UCSD-AML1 (cell line): ENCODE measurements around the gene TRIM17.

Experiments used
- DNase-seq: peaks from one replicate; lab custom pipeline; 2025; ENCODE audit not compliant: unreplicated experiment; lab: John Stamatoyannopoulos, UW

The TRIM17 gene

GRCh38 chr1:228417483-228418203 lies 982 bp upstream of the TRIM17 start:
- no peak for DNase-seq

- no peak for DNase-seq
Observed at GRCh38 chr1:228417061-228417460, 400 bp upstream of the TRIM17 start.

GRCh38 chr1:228415853-228416216 lies 826 bp downstream of the TRIM17 start:
- DNase-seq: no peak

GRCh38 chr1:228415221-228415620 lies 1.4 kb downstream of the TRIM17 start:
- DNase-seq: no peak

GRCh38 chr1:228414511-228415211 lies 2.0 kb downstream of the TRIM17 start:
- DNase-seq: no peak

- DNase-seq: no peak
Observed at GRCh38 chr1:228413241-228414010, 3.2 kb downstream of the TRIM17 start.

GRCh38 chr1:228411548-228412430 lies 4.9 kb downstream of the TRIM17 start:
- no peak for DNase-seq

GRCh38 chr1:228411121-228411520 lies 5.5 kb downstream of the TRIM17 start:
- no peak for DNase-seq

GRCh38 chr1:228410671-228411070 lies 6.0 kb downstream of the TRIM17 start:
- no peak for DNase-seq

GRCh38 chr1:228410015-228410414 lies 6.6 kb downstream of the TRIM17 start:
- DNase-seq: no peak

GRCh38 chr1:228408869-228409805 lies 7.5 kb downstream of the TRIM17 start:
- no peak for DNase-seq

- DNase-seq: no peak
Observed at GRCh38 chr1:228408041-228408868, 8.4 kb downstream of the TRIM17 start.

GRCh38 chr1:228407106-228408040 lies 9.3 kb downstream of the TRIM17 start:
- no peak for DNase-seq

GRCh38 chr1:228405979-228406228 lies 10.8 kb downstream of the TRIM17 start:
- DNase-seq: no peak

GRCh38 chr1:228405200-228405978 lies 11.3 kb downstream of the TRIM17 start:
- no peak for DNase-seq

GRCh38 chr1:228404107-228404720 lies 12.4 kb downstream of the TRIM17 start:
- peak; percentile 23 for DNase-seq

- DNase-seq: no peak
Observed at GRCh38 chr1:228403231-228403631, 13.4 kb downstream of the TRIM17 start.
